GM19351 (cell line): Measurements from ENCODE around the gene A2ML1.
"Not testable (repeated sequence)": the region's sequence is repeated elsewhere in the genome, so short reads cannot be mapped to it uniquely, and the experiment has no call there.

Experiments used
- ATAC-seq: cut with Tn5 transposase; IDR thresholded peaks from one replicate; pipeline ENCODE4 v1.9.1; 2021; ENCODE audit warnings: mild to moderate bottlenecking, moderate library complexity; ENCODE audit not compliant: unreplicated experiment

A2ML1 gene

DNA sequence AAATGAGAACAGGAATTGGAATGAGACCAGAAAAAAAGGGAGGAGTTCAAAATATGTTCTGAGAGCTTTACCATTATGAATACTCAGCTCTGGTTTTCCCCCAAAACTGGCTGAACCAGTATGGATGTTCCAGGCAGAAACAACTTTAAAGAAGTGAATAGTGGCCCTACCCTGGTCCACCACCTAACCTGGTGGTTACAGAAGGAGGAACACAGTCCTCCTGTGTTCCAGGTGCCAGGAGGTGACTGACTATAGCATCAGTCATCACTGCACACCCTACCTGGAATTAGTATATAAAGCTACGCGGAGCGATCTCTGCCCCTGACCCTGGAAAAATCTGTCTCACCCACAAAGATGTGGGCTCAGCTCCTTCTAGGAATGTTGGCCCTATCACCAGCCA is at the start of gene A2ML1:
A2ML1 (plus strand) TSS at position 324 of the 400 bp plus-strand sequence; CDS start at position 355, 31 bp downstream.
- no peak for ATAC-seq

GRCh38 chr12:8773461-8773860 is 49.0 kb upstream of the A2ML1 start:
- ATAC-seq = no peak

DNA sequence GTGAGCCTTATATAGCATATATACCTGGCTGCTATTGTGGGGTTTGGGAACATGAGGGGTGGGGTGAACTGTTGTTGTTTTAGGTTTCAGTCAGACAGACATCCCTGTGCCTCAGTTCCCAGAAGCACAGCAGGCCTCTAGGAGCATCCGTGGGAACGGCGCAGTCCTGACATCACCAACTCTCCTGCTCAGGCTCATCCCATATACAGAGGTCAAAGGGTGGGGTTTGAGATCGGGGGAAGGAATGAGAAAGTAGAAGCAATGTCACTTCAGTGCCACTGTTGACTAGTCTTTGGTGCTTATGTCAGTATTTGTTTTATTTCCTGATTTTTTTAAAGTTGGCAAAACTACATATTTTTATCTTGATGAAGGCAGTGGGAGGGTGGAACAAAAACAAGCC is 43.1 kb upstream of the A2ML1 start:
- ATAC-seq = no peak

- no peak for ATAC-seq
Measured at GRCh38 chr12:8779862-8780261, 42.6 kb upstream of the A2ML1 start.

- no peak for ATAC-seq
Measured at GRCh38 chr12:8780389-8780788, 42.0 kb upstream of the A2ML1 start.

DNA sequence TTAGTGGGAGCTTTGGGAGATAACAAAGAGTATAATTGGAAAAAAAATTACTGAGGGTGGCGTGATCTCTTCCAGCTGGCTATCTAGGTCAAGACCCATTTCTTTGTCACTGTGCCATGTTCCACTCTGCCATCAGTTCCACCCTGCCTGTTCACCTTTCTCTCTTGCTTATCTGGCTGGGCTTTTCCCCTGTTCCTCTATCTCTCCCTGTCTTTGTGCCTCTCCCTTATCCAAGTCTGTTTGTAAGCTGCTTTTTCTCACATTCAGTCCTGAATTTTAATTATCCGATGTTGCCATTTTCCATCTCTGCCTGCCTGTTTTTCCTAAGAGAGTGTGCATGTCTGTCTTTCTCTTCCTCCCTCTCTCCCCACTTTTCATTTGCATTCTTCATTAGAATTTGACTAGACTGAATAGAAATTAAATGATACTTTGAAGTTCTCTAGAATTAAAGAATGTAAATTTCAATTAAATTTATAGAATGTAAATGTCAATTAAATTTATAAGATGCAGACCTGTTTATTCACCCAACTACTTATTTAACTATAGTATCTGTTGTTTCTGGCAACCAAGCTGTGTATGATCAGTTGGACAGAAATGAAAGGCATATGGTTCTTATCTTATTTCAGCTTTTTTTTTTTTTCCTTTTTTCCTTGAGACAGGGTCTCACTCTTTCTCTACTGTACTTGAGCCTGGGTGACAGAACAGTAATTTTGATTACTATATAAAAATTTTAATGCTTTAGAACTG is 40.9 kb upstream of the A2ML1 start:
- no peak for ATAC-seq

DNA sequence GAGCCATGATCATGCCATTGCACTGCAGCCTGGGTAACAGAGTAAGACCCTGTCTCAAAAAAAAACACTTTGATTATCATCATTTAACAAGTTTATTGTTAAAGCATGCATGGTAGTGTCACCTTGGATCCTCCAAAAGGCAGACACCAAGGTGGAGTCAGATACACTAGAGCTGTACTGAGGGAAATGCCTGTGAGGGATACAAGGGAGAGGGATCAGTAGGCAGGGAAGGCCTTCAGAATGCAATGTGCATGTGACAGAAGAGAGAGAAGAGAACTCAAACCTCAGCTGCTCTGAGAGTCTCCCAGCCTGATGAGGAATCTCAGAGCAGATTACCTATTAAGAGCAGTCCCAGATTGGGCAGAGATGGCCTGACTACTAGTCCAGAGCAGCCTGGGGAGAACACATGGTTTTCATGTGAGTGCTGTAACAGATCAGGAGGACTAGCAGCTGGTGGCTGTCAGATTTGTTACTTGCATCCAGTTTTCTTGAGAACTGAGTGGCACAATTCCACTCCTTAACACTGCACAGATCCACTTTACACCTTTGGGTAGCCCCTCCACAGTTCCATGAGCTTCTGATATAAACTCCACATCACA is 38.0 kb upstream of the A2ML1 start:
- ATAC-seq = no peak

DNA sequence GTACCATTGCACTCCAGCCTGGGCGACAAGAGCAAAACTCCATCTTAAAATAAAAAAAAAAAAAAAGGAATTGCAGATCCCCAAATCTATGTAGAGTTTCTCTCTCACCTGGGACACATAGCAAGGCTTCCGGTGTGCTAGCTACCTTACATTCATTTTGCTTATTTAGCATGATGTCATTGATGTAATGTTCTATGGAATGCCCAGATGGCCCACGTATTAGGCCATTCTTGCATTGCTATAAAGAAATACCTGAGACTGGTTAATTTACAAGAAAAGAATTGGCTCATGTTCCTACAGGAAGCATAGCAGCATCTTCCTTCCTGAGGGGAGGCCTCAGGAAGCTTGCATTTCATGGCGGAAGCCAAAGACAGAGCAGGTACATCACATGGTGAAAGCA is 36.9 kb upstream of the A2ML1 start:
- no peak for ATAC-seq

GRCh38 chr12:8787206-8787605 is 35.2 kb upstream of the A2ML1 start:
- not testable (repeated sequence) for ATAC-seq

- not testable (repeated sequence) for ATAC-seq
Measured at GRCh38 chr12:8788706-8789105, 33.7 kb upstream of the A2ML1 start.

DNA sequence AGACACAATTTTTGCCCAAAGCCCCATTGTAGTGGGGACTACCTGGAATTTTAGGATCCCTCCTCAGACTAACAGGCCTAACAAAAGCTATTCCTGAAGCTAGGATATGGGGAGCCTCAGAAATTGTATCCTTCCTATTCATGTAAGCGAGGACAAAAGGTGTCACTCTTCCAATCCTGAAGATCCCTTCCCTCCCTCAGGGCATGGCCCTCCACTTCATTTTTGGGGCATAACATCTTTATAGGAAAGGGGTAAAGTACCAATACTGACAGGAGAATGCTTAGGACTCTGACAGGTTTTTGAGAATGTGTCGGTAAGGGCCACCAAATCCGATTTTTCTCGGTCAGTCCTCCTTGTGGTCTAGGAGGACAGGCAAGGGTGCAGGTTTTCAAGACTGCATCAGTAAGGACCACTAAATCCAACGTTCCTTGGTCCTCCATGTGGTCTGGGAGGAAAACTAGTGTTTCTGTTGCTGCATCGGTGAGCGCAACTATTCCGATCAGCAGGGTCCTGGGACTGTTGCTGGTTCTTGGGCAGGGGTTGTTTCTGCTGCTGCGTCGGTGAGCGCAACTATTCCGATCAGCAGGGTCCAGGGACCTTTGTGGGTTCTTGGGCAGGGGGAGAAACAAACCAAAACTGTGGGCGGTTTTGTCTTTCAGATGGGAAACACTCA is 32.9 kb upstream of the A2ML1 start:
- not testable (repeated sequence) for ATAC-seq

GRCh38 chr12:8793226-8793625 is 29.2 kb upstream of the A2ML1 start:
- ATAC-seq = not testable (repeated sequence)

DNA sequence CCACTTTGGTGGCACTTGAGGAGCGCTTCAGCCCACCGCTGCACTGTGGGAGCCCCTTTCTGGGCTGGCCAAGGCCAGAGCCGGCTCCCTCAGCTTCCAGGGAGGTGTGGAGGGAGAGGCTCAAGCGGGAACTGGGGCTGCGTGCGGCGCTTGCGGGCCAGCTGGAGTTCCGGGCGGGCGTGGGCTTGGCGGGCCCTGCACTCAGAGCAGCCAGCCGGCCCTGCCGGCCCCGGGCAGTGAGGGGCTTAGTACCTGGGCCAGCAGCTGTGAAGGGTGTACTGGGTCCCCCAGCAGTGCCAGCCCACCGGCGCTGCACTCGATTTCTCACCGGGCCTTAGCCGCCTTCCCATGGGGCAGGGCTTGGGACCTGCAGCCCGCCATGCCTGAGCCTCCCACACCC is 27.8 kb upstream of the A2ML1 start:
- not testable (repeated sequence) for ATAC-seq

DNA sequence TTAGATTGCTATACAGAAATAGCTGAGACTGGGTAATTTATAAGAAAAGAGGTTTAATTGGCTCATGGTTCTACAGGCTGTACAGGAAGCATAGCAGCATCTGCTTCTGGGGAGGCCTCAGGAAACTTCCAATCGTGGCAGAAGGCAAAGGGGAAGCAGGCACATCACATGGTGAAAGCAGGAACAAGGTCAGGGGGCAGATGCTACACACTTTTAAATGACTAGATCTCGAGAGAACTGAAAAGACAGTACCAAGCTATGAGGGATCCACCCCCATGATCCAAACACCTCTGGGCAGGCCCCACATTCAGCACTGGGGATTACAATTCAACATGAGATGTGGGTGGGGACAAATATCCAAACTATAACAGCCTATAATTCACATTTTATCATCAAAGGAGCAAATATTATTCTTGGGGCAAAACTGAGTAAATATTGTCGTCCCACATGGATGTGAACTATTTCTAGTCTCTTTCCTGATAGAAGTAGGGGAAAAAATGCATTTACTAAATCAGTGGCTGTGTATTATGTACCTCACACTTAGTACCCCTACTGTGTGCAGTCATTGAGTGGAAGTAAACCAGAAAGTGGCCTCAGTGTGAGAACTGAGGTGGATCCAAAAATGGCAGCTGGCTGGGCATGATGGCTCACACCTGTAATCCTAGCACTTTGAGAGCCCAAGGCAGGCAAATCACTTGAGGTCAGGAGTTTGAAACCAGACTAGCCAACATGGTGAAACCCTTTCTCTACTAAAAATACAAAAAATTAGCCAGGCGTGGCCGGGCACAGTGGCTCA is 25.4 kb upstream of the A2ML1 start:
- no peak for ATAC-seq

GRCh38 chr12:8801213-8801612 is 21.2 kb upstream of the A2ML1 start:
- ATAC-seq = not testable (repeated sequence)

DNA sequence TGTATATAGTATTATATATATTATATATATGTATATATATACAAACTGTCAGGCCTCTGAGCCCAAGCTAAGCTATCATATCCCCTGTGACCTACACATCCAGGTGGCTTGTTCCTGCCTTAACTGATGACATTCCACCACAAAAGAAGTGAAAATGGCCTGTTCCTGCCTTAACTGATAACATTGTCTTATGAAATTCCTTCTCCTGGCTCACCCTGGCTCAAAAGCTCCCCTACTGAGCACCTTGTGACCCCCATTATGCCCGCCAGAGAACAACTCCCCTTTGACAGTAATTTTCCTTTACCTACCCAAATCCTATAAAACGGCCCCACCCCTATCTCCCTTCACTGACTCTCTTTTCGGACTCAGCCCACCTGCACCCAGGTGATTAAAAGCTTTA is 17.6 kb upstream of the A2ML1 start:
- ATAC-seq = not testable (repeated sequence)

DNA sequence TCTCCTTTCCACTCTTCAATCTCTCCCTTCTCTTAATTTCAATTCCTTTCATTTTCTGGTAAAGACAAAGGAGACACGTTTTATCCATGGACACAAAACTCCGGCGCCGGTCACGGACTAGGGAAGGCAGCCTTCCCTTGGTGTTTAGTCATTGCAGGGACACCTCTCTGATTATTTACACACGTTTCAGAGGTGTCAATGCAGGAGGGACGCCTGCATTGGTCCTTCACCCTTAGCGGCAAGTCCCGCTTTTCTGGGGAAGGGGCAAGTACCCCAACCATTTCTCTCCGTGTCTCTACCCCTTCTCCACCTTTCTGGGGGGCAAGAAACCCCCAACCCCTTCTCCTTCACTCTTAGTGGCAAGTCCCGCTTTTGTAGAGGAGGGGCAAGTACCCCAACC is 16.9 kb upstream of the A2ML1 start:
- ATAC-seq = not testable (repeated sequence)

GRCh38 chr12:8807084-8807483 is 15.3 kb upstream of the A2ML1 start:
- ATAC-seq = not testable (repeated sequence)

- ATAC-seq = not testable (repeated sequence)
Measured at GRCh38 chr12:8810112-8810511, 12.3 kb upstream of the A2ML1 start.

DNA sequence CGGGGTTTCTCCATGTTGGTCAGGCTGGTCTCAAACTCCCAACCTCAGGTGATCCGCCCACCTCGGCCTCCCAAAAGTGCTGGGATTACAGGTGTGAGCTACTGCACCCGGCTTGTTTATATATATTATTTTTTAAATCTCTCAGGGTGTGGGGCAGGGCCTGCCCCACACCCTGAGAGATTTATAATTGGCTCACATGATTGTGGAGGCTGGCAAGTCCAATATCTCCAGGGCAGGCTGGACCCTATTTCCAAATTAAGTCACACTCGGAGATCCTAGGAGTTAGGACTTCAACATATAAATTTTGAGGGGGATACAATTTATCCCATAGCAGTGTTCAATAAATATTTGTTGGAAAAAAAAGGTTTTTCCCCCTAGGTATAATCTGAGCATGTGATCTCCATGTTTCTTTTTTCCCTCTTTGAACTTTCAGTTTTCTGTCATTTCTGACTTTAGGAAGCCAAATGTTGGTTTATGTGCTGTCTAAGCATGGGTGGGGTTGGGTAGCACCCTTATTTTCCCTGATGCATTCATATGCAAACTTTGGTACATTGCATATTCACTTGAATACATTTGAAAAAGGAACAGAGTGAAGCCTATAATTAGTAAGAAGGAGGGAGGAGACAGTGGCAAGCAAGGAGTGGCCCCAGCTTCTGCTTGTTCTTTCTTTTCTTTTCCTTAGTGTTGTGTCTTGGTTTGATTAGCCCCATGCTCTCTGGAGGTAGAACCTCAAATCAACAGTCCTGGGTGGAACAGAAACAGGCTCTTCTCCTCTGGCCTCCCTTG is 8.7 kb upstream of the A2ML1 start:
- ATAC-seq = no peak
